Activated CD4-positive, alpha-beta T cell treated with anti-CD3 and anti-CD28 coated beads for 36 hours (primary cell): ENCODE measurements around the gene KCNIP4. TPM values are rescaled to one million over a fixed set of nuclear protein-coding genes. Genes with fewer than 3 reads are reported as not detected.

Experiments
- ATAC-seq: fragments of 200-7000 bp; cut with Tn5 transposase; one replicate; pipeline ENCODE4 v1.10.0; 2021; ENCODE audit warnings: mild to moderate bottlenecking, moderate library complexity
- CTCF ChIA-PET: fragments of 350-600 bp; sonication (Branson Sonifier 250); formaldehyde crosslinking; loops from one replicate; lab custom pipeline; 2021; ENCODE audit warnings: antibody characterized with exemption; lab: Charles Lee
- POLR2A ChIA-PET: fragments of 350-600 bp; sonication (Branson Sonifier 250); formaldehyde crosslinking; loops from one replicate; lab custom pipeline; 2021; ENCODE audit warnings: antibody characterized with exemption, inconsistent platforms; lab: Charles Lee
- DNase-seq: peaks from one replicate; pipeline ENCODE4 v3.0.0-alpha.2; 2020
- H3K27ac Mint-ChIP-seq: one replicate; pipeline ENCODE4 v1.8.0; 2021; ENCODE audit warnings: mixed read lengths
- H3K27me3 Mint-ChIP-seq: one replicate; pipeline ENCODE4 v1.8.0; 2021; ENCODE audit warnings: mixed read lengths
- H3K36me3 Mint-ChIP-seq: one replicate; pipeline ENCODE4 v1.8.0; 2021; ENCODE audit warnings: low read depth, mixed read lengths
- H3K4me1 Mint-ChIP-seq: one replicate; pipeline ENCODE4 v1.8.0; 2021; ENCODE audit warnings: mixed read lengths
- H3K4me3 Mint-ChIP-seq: one replicate; pipeline ENCODE4 v1.8.0; 2021; ENCODE audit warnings: mild to moderate bottlenecking, moderate library complexity, mixed read lengths
- H3K9me3 Mint-ChIP-seq: one replicate; pipeline ENCODE4 v1.8.0; 2021; ENCODE audit warnings: low read depth, mixed read lengths
- intact Hi-C, 2 experiments: fragments of 100-400 bp; cut with DNase I in 1 of 2; cut with micrococcal nuclease in 1 of 2; formaldehyde crosslinking; loops; one replicate each; pipeline versions ENCODE4 v1.14.2 to v1.15.1; 2022 to 2024; cut with DNase I, micrococcal nuclease
- total RNA-seq, 2 experiments: library from RNA; stranded (reverse); gene quantifications; one replicate each; pipeline ENCODE4 v1.2.3, GENCODE V29; 2021

KCNIP4 gene
- total RNA-seq, 2 experiments from 2014 or later: not detected

- Mint-ChIP-seq H3K4me3 (no peak overlapping the region), H3K4me1 (no peaks in the 10 kb centered on the region), H3K27me3 (no peaks in the 10 kb centered on the region), H3K9me3 (peaks cover 7% of the 10 kb centered on the region), H3K36me3 (no peaks in the 10 kb centered on the region), H3K27ac (no peak overlapping the region)
- intact Hi-C loops: no loop called here
- no peak for ATAC-seq
- ChIA-PET POLR2A (interaction anchor here (0.6 kb wide), 1 partner anchor 551 kb away, joined by 3 read pairs; no protein-coding TSS in a partner anchor), CTCF (no interaction called here)
- no peak for DNase-seq
Observed at GRCh38 chr4:21628916-21629610, 319.5 kb downstream of the KCNIP4 start.

GRCh38 chr4:21628116-21628670 is 320.4 kb downstream of the KCNIP4 start:
- Mint-ChIP-seq H3K4me1 (no peaks in the 10 kb centered on the region), H3K9me3 (peaks cover 5% of the 10 kb centered on the region), H3K36me3 (no peaks in the 10 kb centered on the region), H3K27ac (no peak overlapping the region), H3K4me3 (no peak overlapping the region), H3K27me3 (no peaks in the 10 kb centered on the region)
- ChIA-PET CTCF (no interaction called here), POLR2A (no interaction called here)
- intact Hi-C loops: no loop called here
- no peak for ATAC-seq
- DNase-seq: no peak

GRCh38 chr4:21625447-21625846 is 323.1 kb downstream of the KCNIP4 start:
- DNase-seq: no peak
- Mint-ChIP-seq H3K27me3 (no peaks in the 10 kb centered on the region), H3K4me3 (no peak overlapping the region), H3K9me3 (peaks cover under 1% of the 10 kb centered on the region), H3K4me1 (no peaks in the 10 kb centered on the region), H3K36me3 (no peaks in the 10 kb centered on the region), H3K27ac (no peak overlapping the region)
- intact Hi-C loops: no loop called here
- POLR2A ChIA-PET: no interaction called here
- ATAC-seq: no peak
- CTCF ChIA-PET: no interaction called here

- Mint-ChIP-seq H3K4me3 (no peak overlapping the region), H3K36me3 (no peaks in the 10 kb centered on the region), H3K27me3 (no peaks in the 10 kb centered on the region), H3K4me1 (no peaks in the 10 kb centered on the region), H3K9me3 (no peaks in the 10 kb centered on the region), H3K27ac (no peak overlapping the region)
- ChIA-PET CTCF (no interaction called here), POLR2A (no interaction called here)
- DNase-seq (no peak), ATAC-seq (no peak)
- intact Hi-C loops: no loop called here
Observed at GRCh38 chr4:21605006-21605405, 343.6 kb downstream of the KCNIP4 start.

GRCh38 chr4:21596521-21596920 is 352.1 kb downstream of the KCNIP4 start:
- CTCF ChIA-PET: no interaction called here
- DNase-seq (no peak), ATAC-seq (no peak)
- POLR2A ChIA-PET: no interaction called here
- intact Hi-C loops: no loop called here
- Mint-ChIP-seq H3K27me3 (no peaks in the 10 kb centered on the region), H3K4me3 (no peak overlapping the region), H3K36me3 (no peaks in the 10 kb centered on the region), H3K9me3 (peaks cover 4% of the 10 kb centered on the region), H3K27ac (no peak overlapping the region), H3K4me1 (no peaks in the 10 kb centered on the region)

GRCh38 chr4:21593671-21594001 is 354.9 kb downstream of the KCNIP4 start:
- no peaks in the 10 kb centered on the region for H3K4me1 Mint-ChIP-seq
- ATAC-seq (no peak), DNase-seq (no peak)
- H3K4me3 Mint-ChIP-seq: no peak overlapping the region
- ChIA-PET CTCF (no interaction called here), POLR2A (no interaction called here)
- no peak overlapping the region for H3K27ac Mint-ChIP-seq
- H3K9me3 Mint-ChIP-seq: peaks cover 4% of the 10 kb centered on the region
- no peaks in the 10 kb centered on the region for H3K27me3 Mint-ChIP-seq
- H3K36me3 Mint-ChIP-seq: no peaks in the 10 kb centered on the region
- intact Hi-C loops: no loop called here

- H3K4me1 Mint-ChIP-seq: no peaks in the 10 kb centered on the region
- intact Hi-C loops: no loop called here
- H3K9me3 Mint-ChIP-seq: peaks cover 4% of the 10 kb centered on the region
- no peak for DNase-seq
- ChIA-PET POLR2A (no interaction called here), CTCF (no interaction called here)
- ATAC-seq: no peak
- no peaks in the 10 kb centered on the region for H3K27me3 Mint-ChIP-seq
- H3K4me3 Mint-ChIP-seq: no peak overlapping the region
- H3K36me3 Mint-ChIP-seq: no peaks in the 10 kb centered on the region
- H3K27ac Mint-ChIP-seq: no peak overlapping the region
Observed at GRCh38 chr4:21592970-21593670, 355.5 kb downstream of the KCNIP4 start.

GRCh38 chr4:21577056-21577455 is 371.5 kb downstream of the KCNIP4 start:
- POLR2A ChIA-PET: no interaction called here
- intact Hi-C loops: loop anchor here in 1 of 2 experiments (10.0 kb wide), 1 partner anchor 1928 kb away; no protein-coding TSS in a partner anchor
- Mint-ChIP-seq H3K4me1 (no peaks in the 10 kb centered on the region), H3K27me3 (no peaks in the 10 kb centered on the region), H3K4me3 (no peak overlapping the region), H3K36me3 (no peaks in the 10 kb centered on the region), H3K9me3 (peaks cover 2% of the 10 kb centered on the region), H3K27ac (no peak overlapping the region)
- CTCF ChIA-PET: interaction anchor here (0.7 kb wide), 1 partner anchor 13 kb away, joined by 3 read pairs; no protein-coding TSS in a partner anchor
- no peak for ATAC-seq
- DNase-seq: no peak

GRCh38 chr4:21571100-21571499 is 377.5 kb downstream of the KCNIP4 start:
- no peaks in the 10 kb centered on the region for H3K4me1 Mint-ChIP-seq
- CTCF ChIA-PET: no interaction called here
- intact Hi-C loops: loop anchor here in 1 of 2 experiments (10.0 kb wide), 1 partner anchor 1934 kb away; no protein-coding TSS in a partner anchor
- H3K27ac Mint-ChIP-seq: no peak overlapping the region
- no peak for DNase-seq
- ATAC-seq: no peak
- peaks cover 6% of the 10 kb centered on the region for H3K9me3 Mint-ChIP-seq
- POLR2A ChIA-PET: no interaction called here
- no peaks in the 10 kb centered on the region for H3K27me3 Mint-ChIP-seq
- H3K4me3 Mint-ChIP-seq: no peak overlapping the region
- H3K36me3 Mint-ChIP-seq: no peaks in the 10 kb centered on the region

GRCh38 chr4:21569638-21570037 is 378.9 kb downstream of the KCNIP4 start:
- POLR2A ChIA-PET: no interaction called here

GRCh38 chr4:21555083-21555482 is 393.5 kb downstream of the KCNIP4 start:
- ATAC-seq (no peak), DNase-seq (no peak)
- Mint-ChIP-seq H3K4me1 (no peaks in the 10 kb centered on the region), H3K9me3 (peaks cover 3% of the 10 kb centered on the region), H3K4me3 (no peak overlapping the region), H3K36me3 (no peaks in the 10 kb centered on the region), H3K27ac (no peak overlapping the region), H3K27me3 (no peaks in the 10 kb centered on the region)
- intact Hi-C loops: no loop called here
- CTCF ChIA-PET: no interaction called here
- POLR2A ChIA-PET: no interaction called here

More at GRCh38 chr4:21569638-21570037, 378.9 kb downstream of the KCNIP4 start:
- no peaks in the 10 kb centered on the region for H3K4me1 Mint-ChIP-seq
- H3K9me3 Mint-ChIP-seq: peaks cover 6% of the 10 kb centered on the region
- H3K27ac Mint-ChIP-seq: no peak overlapping the region
- ATAC-seq (no peak), DNase-seq (no peak)
- no peaks in the 10 kb centered on the region for H3K36me3 Mint-ChIP-seq
- no peaks in the 10 kb centered on the region for H3K27me3 Mint-ChIP-seq
- intact Hi-C loops: loop anchor here in 1 of 2 experiments (10.0 kb wide), 1 partner anchor 1935 kb away; no protein-coding TSS in a partner anchor
- CTCF ChIA-PET: no interaction called here
- no peak overlapping the region for H3K4me3 Mint-ChIP-seq

- Mint-ChIP-seq H3K9me3 (peaks cover 3% of the 10 kb centered on the region), H3K36me3 (no peaks in the 10 kb centered on the region), H3K27ac (no peak overlapping the region), H3K4me1 (no peaks in the 10 kb centered on the region), H3K4me3 (no peak overlapping the region), H3K27me3 (no peaks in the 10 kb centered on the region)
- no peak for ATAC-seq
- ChIA-PET POLR2A (no interaction called here), CTCF (no interaction called here)
- intact Hi-C loops: no loop called here
- DNase-seq: no peak
Observed at GRCh38 chr4:21554500-21554899, 394.1 kb downstream of the KCNIP4 start.
